Hematopoietic multipotent progenitor cell treated with erythropoietin and hydrocortisone succinate and interleukin-3 and kit ligand, for 6 days (in vitro differentiated cells): Measurements from ENCODE around the gene PPP1R18.
A peak's percentile ranks its signal among the peaks of the same experiment; 100 is the strongest.
"Not testable (repeated sequence)": the region's sequence is repeated elsewhere in the genome, so short reads cannot be mapped to it uniquely, and the experiment has no call there.

Experiments used
- DNase-seq: peaks from one replicate; pipeline ENCODE4 v3.0.0-alpha.2; 2015

The PPP1R18 gene, protein sequence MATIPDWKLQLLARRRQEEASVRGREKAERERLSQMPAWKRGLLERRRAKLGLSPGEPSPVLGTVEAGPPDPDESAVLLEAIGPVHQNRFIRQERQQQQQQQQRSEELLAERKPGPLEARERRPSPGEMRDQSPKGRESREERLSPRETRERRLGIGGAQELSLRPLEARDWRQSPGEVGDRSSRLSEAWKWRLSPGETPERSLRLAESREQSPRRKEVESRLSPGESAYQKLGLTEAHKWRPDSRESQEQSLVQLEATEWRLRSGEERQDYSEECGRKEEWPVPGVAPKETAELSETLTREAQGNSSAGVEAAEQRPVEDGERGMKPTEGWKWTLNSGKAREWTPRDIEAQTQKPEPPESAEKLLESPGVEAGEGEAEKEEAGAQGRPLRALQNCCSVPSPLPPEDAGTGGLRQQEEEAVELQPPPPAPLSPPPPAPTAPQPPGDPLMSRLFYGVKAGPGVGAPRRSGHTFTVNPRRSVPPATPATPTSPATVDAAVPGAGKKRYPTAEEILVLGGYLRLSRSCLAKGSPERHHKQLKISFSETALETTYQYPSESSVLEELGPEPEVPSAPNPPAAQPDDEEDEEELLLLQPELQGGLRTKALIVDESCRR

DNA sequence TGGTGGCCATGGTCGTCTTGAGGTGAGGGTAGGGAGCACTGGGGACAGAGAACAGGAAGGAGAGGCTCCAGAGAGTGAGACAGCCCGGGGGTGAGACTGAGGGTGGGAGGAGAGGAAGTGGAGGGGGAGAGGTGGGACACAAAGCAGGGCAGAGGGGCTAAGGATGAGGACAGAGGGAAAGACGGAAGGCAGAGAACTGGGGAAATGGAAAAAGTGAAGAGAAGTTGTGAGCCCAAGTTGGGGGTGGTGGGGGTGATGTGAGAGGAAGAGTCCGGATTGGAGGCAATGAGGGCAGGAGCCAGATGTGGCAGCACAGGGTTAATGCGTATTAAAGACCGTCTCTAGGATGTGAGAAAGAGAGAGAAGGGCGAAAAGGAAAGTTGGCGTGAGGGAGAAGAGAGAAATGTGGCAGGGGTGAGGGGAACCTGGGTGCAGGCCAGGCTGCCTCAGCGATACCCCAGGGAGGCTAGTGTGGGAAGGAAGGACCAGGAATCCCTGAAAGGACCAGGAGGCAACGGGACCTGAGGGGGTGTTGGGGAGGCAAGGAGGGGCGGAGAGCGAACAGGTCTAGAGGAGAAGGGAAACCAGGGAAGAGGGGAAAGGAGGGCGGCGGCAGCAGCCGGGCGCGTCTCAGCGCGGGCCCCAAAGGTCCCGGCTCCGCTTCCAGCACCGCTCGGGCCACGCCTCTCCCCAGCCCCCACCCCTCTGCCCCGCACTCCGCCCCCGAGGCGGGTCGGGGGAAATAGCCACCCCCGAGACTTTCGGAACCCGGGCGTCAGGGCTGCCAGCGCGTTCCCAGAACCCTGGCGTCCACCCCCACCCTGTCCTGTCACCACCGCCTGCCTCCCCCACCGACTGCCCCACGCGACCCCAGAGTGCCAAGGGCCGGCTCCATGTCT is at the start of gene PPP1R18:
PPP1R18 (minus strand) TSS at position 637 of the 899 bp plus-strand sequence; CDS start at position 10, 627 bp downstream.
- DNase-seq: peak; percentile 54

DNA sequence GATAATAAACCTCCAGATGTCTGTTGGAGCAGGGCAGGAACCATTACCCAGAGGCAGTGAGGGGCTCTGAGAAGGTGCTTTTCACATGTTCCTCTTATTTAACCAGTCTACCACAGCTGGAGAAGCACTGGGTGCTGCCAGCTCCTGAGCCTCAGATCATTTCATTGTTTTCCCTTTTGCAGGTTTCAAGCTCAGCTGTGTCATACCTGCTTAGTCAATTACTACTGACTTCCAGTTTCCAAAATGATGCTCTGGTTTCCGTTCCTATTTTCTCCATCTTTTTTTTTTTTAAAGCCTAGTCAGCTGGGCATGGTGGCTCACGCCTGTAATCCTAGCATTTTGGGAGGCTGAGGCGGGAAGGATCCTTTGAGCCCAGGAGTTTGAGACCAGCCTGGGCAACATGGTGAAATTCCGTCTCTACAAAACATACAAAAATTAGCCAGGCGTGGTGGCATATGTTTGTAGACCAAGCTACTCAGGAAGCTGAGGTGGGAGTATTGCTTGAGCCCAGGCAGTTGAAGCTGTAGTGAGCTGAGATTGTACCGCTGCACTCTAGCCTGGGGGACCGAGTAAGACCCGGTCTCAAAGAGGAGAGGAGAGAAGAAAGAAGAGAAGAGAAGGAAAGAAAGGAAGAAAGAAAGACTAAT is 49.3 kb upstream of the PPP1R18 start:
- DNase-seq: no peak

DNA sequence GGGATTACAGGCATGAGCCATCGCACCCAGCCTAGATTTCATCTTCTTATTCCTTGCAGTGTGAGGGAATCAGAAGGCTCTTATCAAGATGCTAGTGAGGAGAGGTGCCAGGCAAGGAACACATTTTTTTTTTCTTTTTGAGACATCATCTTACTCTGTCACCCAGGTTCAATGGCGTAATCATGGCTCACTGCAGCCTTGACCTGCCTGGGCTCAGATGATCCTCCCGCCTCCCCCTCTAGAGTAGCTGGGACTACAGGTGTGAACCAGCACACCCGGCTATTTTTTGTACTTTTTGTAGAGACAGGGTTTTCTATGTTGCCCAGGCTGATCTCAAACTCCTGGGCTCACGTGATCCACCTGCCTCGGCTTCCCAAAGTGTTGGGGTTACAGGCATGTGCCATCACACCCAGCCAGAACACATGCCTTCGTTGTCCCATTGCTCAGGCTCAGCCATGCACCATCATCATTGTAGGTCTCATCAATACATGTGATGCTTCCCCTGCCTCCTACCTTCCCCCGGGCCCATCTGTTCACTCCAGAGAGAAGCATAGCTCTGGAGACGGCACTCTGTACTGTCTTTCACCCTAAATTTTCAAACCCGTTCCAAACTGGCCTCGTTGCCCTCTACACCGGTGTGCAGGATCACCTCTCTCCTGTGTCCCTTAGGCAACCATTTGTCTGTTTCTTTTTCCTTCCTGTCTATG is 45.9 kb upstream of the PPP1R18 start:
- no peak for DNase-seq

DNA sequence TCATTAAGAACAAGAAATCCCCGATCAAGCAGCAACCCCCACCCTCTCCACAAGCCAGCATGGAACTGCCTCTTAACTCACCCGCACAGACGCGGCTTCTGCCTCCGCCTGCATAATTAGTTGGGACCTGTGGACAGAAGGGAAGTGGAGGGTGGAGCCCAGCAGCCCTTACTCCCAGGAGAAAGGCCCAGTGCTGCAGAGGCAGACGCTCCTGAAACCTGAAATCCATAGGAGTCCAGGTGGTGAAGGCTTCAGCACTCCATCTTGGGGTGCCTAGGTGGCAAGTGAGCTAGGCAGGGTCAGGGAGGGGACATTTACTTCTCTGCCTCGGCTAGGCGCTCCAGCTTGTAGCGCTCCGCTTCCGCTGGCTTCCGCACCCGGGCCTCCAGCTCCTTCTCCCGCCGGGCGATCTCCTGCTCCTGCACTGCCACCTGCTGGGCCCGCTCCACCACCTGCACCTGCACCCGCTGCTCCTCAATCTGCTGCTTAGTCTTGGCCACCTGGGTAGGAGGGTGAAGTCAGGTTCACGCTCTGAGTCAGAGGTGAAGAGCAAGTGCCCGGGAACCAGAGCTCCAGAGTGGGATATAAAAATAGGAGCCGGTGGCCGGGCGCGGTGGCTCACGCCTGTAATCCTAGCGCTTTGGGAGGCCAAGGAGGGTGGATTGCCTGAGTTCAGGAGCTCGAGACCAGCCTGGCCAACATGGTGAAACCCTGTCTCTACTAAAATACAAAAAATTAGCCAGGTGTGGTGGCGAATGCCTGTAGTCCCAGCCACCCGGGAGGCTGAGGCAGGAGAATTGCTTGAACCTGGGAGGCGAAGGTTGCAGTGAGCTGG is 44.4 kb upstream of the PPP1R18 start:
- DNase-seq: peak; percentile 91

DNA sequence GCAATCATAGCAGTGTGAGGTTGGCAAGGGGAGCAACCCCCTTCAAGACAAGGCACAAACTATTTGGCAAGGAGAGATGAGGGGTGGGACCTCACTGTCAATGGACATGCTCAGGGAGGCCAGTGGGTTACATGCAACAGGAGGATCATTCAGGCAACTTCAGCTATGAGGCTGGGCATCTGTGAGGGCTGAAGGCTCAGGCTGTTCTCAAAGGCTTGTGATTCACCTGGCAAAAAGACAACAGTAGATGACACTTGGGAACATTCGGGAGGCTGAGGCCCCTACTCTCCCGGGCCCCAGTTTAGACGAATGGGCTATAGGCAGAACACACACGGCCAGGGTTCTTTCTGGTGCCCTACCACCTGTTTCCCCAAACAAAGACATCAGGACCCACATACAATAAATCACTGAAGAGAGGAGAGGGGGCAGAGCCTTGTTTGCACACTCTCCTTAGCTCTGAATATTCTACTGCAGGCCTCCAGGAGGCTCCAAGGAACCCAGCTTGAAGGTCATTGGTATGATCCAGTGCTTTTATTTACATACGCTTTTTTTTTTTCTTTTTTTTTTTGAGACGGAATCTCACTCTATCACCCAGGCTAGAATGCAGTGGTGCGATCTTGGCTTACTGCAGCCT is 41.6 kb upstream of the PPP1R18 start:
- DNase-seq: peak; percentile 53

DNA sequence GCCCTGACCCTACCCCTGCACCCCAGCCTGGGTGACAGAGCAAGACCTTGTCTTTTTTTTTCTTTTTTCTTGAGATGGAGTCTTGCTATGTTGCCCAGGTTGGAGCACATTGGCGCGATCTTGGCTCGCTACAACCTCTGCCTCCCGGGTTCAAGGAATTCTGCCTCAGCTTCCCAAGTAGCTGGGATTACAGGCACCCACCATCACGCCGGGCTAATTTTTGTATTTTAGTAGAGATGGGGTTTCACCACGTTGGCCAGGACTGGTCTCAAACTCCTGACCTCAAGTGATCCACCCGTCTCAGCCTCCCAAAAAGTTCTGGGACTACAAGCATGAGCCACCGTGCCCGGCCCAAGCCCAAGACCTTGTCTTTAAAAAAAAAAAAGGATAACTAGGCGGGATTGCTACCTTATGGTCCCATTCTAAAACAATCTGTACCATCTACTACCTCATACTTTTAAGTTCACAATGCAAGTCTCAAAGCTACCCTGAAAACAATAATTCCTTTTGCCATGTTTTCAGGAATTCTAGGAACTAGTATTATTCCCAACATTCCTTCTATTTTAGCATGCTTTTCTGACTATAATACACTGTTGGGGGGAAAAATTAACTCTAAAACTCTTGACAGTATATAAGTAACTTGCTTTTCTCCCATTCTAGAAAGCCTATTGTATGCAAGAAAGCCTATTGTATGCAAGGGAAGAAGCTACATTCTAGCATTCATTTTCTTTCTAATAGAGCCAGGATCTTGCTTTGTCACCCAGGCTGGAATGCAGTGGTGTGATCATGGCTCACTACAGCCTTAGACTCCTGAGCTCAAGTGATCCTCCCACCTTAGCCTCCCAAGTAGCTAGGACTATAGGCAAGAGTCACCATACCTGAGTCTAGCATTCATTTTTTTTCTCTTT is 40.3 kb upstream of the PPP1R18 start:
- peak; percentile 27 for DNase-seq

DNA sequence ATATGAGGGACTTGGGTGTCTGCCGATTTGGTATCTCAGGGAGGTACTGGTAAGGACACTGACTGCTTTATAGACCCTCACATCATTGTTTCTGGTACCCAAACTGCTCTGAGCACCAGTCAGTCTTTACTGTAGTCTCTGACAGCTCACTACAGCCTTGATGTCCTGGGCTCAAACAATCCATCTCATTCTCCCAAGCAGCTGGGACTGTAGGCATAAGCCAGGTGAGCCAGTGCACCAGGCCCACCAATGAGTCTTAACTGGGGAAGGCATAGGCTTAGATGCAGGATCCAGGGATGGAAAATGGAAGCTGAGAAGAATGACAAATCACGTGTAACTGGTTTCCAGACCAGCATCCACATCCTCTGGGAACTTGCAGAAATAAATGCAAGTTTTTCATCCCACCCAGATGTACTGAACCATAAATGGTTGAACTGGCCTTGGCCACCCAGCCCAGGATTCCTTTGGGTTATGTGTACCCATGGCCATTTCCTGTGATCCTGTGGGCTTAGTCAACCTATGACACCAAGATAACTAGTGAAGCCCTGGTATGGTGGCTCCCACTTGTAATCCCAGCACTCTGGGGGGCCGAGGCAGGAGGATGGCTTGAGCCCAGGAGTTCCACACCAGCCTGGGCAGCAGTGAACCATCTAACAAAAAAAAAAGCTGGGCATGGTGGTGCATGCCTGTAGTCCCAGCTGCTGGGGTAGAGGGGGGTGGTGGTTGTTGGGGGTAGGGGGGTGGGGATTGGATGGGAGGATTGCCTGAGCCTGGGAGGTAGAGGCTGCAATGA is 39.5 kb upstream of the PPP1R18 start:
- DNase-seq: peak; percentile 56

DNA sequence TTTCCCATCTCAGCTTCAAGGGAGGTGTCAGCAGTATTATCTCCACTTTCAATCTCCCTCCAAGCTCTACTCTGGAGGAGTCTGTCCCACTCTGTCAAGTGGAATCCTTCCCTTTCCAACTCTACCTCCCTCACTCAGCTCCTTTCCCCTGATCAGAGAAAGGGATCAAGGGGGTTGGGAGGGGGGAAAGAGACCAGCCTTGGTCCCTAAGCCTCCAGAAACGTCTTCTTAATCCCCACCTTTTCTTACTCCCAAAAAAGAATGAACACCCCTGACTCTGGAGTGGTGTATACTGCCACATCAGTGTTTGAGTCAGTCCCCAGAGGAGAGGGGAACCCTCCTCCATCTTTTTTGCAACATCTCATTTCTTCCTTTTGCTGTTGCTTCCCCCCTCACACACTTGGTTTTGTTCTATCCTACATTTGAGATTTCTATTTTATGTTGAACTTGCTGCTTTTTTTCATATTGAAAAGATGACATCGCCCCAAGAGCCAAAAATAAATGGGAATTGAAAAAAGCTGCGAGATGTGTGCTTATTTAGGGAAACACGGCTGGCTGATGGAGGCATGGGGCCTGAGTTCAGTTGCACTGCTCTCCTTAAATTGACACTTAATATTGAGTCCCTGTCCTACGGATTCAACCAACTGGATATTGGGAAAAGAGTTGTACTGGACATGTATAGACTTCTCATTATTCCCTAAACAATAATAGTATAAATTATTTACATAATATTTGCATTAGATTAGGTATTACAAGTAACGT is 38.6 kb upstream of the PPP1R18 start:
- no peak for DNase-seq

- not testable (repeated sequence) for DNase-seq
Measured at GRCh38 chr6:30723843-30724741, 37.6 kb upstream of the PPP1R18 start.

GRCh38 chr6:30723159-30723842 is 36.9 kb upstream of the PPP1R18 start:
- DNase-seq: not testable (repeated sequence)

- peak; percentile 88 for DNase-seq
Measured at GRCh38 chr6:30722280-30723112, 36.1 kb upstream of the PPP1R18 start.

DNA sequence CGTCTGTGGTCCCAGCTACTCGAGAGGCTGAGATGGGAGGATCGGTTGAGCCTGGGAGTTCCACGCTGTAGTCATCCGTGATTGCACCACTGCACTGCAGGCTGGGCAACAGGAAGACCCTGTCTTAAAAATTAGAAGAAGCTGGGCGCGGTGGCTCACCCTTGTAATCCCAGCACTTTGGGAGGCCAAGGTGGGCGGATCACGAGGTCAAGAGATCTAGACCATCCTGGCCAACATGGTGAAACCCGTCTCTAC is 35.5 kb upstream of the PPP1R18 start:
- not testable (repeated sequence) for DNase-seq

- peak; percentile 95 for DNase-seq
Measured at GRCh38 chr6:30721198-30722024, 35.0 kb upstream of the PPP1R18 start.

DNA sequence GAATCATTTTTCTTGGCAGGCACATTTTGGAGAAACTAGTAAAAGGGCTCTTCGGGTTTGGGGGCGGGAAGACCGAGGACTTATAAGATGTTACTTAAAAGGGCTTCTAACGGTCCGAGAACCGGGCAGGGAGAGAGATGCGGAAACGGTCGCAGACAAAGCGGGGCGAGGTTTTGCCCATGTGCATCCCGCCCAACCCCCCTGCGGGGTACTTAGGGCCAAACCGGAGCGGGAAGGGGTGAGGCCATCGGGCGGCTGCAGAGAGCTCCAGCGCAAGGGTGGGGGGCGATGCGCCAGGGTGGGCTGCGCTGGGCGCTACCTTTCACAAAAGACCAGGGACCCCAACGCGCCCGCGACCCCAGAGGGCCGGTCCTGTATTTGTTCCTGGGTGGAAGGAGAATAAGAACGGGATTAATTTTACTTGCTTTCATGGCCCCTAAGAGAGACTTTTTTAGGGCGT is 34.3 kb upstream of the PPP1R18 start:
- DNase-seq: peak; percentile 91
